Tibial nerve (tissue), 4 donors: Measurements from ENCODE around the gene XKR7. TPM values are rescaled to one million over a fixed set of nuclear protein-coding genes. Genes with fewer than 3 reads are reported as not detected.

Experiments
- DNase-seq, 2 donors: peaks; one replicate each; pipeline ENCODE4 v3.0.0-alpha.2; 2019; ENCODE audit warnings: low spot score in 2 of 2
- H3K27ac ChIP-seq, 4 donors: fragments of 200-600 bp; sonication (generic) in 3 of 4; one replicate each; pipeline ENCODE4 v1.5.1; 2017 to 2019; ENCODE audit warnings: mild to moderate bottlenecking in 1 of 4
- H3K27me3 ChIP-seq, 2 donors: fragments of 200-600 bp; sonication (generic) in 1 of 2; one replicate each; pipeline versions ENCODE4 v1.5.1 to v1.6.0; 2017 to 2019
- H3K36me3 ChIP-seq, 3 donors: fragments of 200-600 bp; sonication (generic); one replicate each; pipeline ENCODE4 v1.5.1; 2018 to 2019
- H3K4me1 ChIP-seq, 4 donors: fragments of 200-600 bp; sonication (generic) in 3 of 4; one replicate each; pipeline ENCODE4 v1.5.1; 2017 to 2019
- H3K4me3 ChIP-seq, 4 donors: fragments of 200-600 bp; sonication (generic) in 3 of 4; one replicate each; pipeline ENCODE4 v1.5.1; 2017 to 2019; ENCODE audit warnings: mild to moderate bottlenecking in 1 of 4, moderate library complexity in 1 of 4
- H3K9me3 ChIP-seq, 4 donors: fragments of 200-600 bp; sonication (generic) in 3 of 4; one replicate each; pipeline ENCODE4 v1.5.1; 2017 to 2019
- CTCF ChIP-seq, 5 experiments: fragments of 200-600 bp in 3 of 5; fragments of 450-650 bp in 2 of 5; sonication (generic) in 3 of 5; IDR thresholded peaks; one replicate each; pipeline ENCODE4 v1.5.1; 2016 to 2019; ENCODE audit warnings: antibody characterized with exemption in 5 of 5, mild to moderate bottlenecking in 3 of 5, moderate library complexity in 2 of 5
- EP300 ChIP-seq, 2 donors: sonication (generic); formaldehyde crosslinking; IDR thresholded peaks; one replicate each; pipeline ENCODE4 v1.6.1; 2017; ENCODE audit warnings: antibody characterized with exemption in 2 of 2, mild to moderate bottlenecking in 1 of 2
- POLR2A ChIP-seq, 2 donors: fragments of 450-650 bp; IDR thresholded peaks; one replicate each; pipeline ENCODE4 v1.6.1; 2017; ENCODE audit warnings: antibody characterized with exemption in 2 of 2, mild to moderate bottlenecking in 2 of 2, moderate library complexity in 2 of 2
- WGBS, 2 donors: methylation state at CpG; one replicate each; pipeline ENCODE4 v1.1.5; 2018; 5-methylcytosine and 5-hydroxymethylcytosine counted together
- total RNA-seq, 4 donors: library from RNA; depleted of rRNA; stranded (reverse); fragments of >200 nt; gene quantifications; one replicate each; pipeline ENCODE4 v1.1.0, GENCODE V29; 2016

The XKR7 gene
- total RNA-seq, 4 donors from 2014 or later, result not detected

- no peak for TF ChIP-seq POLR2A (IDR thresholded peaks at IDR 0.05)
- no peak for TF ChIP-seq EP300 (IDR thresholded peaks at IDR 0.05)
- no peak for TF ChIP-seq CTCF (IDR thresholded peaks at IDR 0.05)
- H3K27ac ChIP-seq, result no peak overlapping the region
- WGBS, 2 donors, result 60 to 71% methylated on average over 4 of the region's 4 CpGs
- no peaks in the 10 kb centered on the region for H3K9me3 ChIP-seq
- no peak for DNase-seq
- peaks cover 0 to 90% of the 10 kb centered on the region in 2 donors for H3K27me3 ChIP-seq
- H3K4me3 ChIP-seq, result no peak overlapping the region
- H3K4me1 ChIP-seq, result peaks cover 0 to 20% (median 0%) of the 10 kb centered on the region in 4 donors
- H3K36me3 ChIP-seq, result no peaks in the 10 kb centered on the region
These were observed 53.1 kb downstream of the XKR7 start for GRCh38 chr20:32021091-32021490.

- H3K9me3 ChIP-seq, result no peaks in the 10 kb centered on the region
- H3K4me3 ChIP-seq, result no peak overlapping the region
- no peaks in the 10 kb centered on the region for H3K36me3 ChIP-seq
- peaks cover 0 to 60% of the 10 kb centered on the region in 2 donors for H3K27me3 ChIP-seq
- whole genome bisulfite sequencing, 2 donors, result 85 to 93% methylated on average over 6 of the region's 6 CpGs
- H3K4me1 ChIP-seq, result no peaks in the 10 kb centered on the region
- TF ChIP-seq POLR2A (IDR thresholded peaks at IDR 0.05) (no peak), EP300 (IDR thresholded peaks at IDR 0.05) (no peak), CTCF (IDR thresholded peaks at IDR 0.05) (no peak)
- DNase-seq, result no peak
- no peak overlapping the region for H3K27ac ChIP-seq
These were observed 56.8 kb downstream of the XKR7 start for GRCh38 chr20:32024683-32025295.

GRCh38 chr20:32027643-32028042, 59.7 kb downstream of the XKR7 start:
- Histone ChIP-seq H3K27me3 (peaks cover 0 to 40% of the 10 kb centered on the region in 2 donors), H3K4me3 (no peak overlapping the region), H3K27ac (no peak overlapping the region), H3K36me3 (no peaks in the 10 kb centered on the region), H3K4me1 (peaks cover 0 to 12% (median 8%) of the 10 kb centered on the region in 4 donors), H3K9me3 (no peaks in the 10 kb centered on the region)
- 90 to 94% methylated on average over 3 of the region's 3 CpGs for WGBS, 2 donors
- TF ChIP-seq POLR2A (IDR thresholded peaks at IDR 0.05) (no peak), CTCF (IDR thresholded peaks at IDR 0.05) (no peak), EP300 (IDR thresholded peaks at IDR 0.05) (no peak)
- DNase-seq, result no peak

GRCh38 chr20:32028647-32029372, 60.9 kb downstream of the XKR7 start:
- Histone ChIP-seq H3K9me3 (no peaks in the 10 kb centered on the region), H3K4me1 (peaks cover 0 to 12% (median 8%) of the 10 kb centered on the region in 4 donors), H3K36me3 (no peaks in the 10 kb centered on the region), H3K27me3 (peaks cover 0 to 29% of the 10 kb centered on the region in 2 donors), H3K27ac (no peak overlapping the region), H3K4me3 (no peak overlapping the region)
- DNase-seq, result no peak
- WGBS, 2 donors, result 38 to 46% methylated on average over 11 to 12 of the region's 12 CpGs
- TF ChIP-seq CTCF (IDR thresholded peaks at IDR 0.05) (no peak), POLR2A (IDR thresholded peaks at IDR 0.05) (no peak)

- DNase-seq, result no peak
- H3K4me1 ChIP-seq, result peaks cover 0 to 12% (median 8%) of the 10 kb centered on the region in 4 donors
- H3K27ac ChIP-seq, result no peak overlapping the region
- 80 to 81% methylated on average over 11 of the region's 11 CpGs for WGBS, 2 donors
- H3K4me3 ChIP-seq, result no peak overlapping the region
- peaks cover 0 to 22% of the 10 kb centered on the region in 2 donors for H3K27me3 ChIP-seq
- H3K36me3 ChIP-seq, result no peaks in the 10 kb centered on the region
- TF ChIP-seq EP300 (IDR thresholded peaks at IDR 0.05) (no peak), CTCF (IDR thresholded peaks at IDR 0.05) (no peak), POLR2A (IDR thresholded peaks at IDR 0.05) (no peak)
- no peaks in the 10 kb centered on the region for H3K9me3 ChIP-seq
These were observed 61.6 kb downstream of the XKR7 start for GRCh38 chr20:32029561-32029960.
